Caco-2 (cell line): Measurements from ENCODE around the gene KCNA3. TPM values are rescaled to one million over a fixed set of nuclear protein-coding genes. Genes with fewer than 3 reads are reported as not detected.

Experiments used
- BruUV-seq: library from RNA; stranded (reverse); fragments of 400-500 nt; replicated peaks from 2 replicates; lab custom pipeline; 2021; lab: Mats Ljungman, UMichigan
- CTCF ChIA-PET: fragments of 300-600 bp; sonication (Branson Sonifier 250); formaldehyde crosslinking; loops from one replicate; lab custom pipeline; 2022; ENCODE audit warnings: antibody characterized with exemption; lab: Charles Lee
- POLR2A ChIA-PET: fragments of 300-600 bp; sonication (Branson Sonifier 250); formaldehyde crosslinking; loops from one replicate; lab custom pipeline; 2022; ENCODE audit warnings: antibody characterized with exemption; lab: Charles Lee
- DNase-seq, 2 experiments: peaks; one replicate each; pipeline versions ENCODE4 v3.0.0 to v3.0.0-alpha.2; 2020 to 2022
- H3K27me3 ChIP-seq: replicated peaks from 2 replicates; pipeline ENCODE4 v1.6.0; 2011; ENCODE audit warnings: low read length; ENCODE audit not compliant: control insufficient read depth, insufficient read depth
- H3K36me3 ChIP-seq: 2 replicates; pipeline ENCODE4 v1.5.1; 2011; ENCODE audit warnings: low read length; ENCODE audit not compliant: control insufficient read depth, insufficient read depth
- H3K4me1 ChIP-seq: fragments of 250-450 bp; sonication (Bioruptor Pico); 2 replicates; pipeline ENCODE4 v1.5.1; 2020; ENCODE audit warnings: mild to moderate bottlenecking
- H3K4me3 ChIP-seq: 2 replicates; pipeline ENCODE4 v1.5.1; 2011; ENCODE audit warnings: low read depth, mild to moderate bottlenecking, control low read depth, low read length
- H3K9me3 ChIP-seq: fragments of 250-450 bp; sonication (Bioruptor Pico); 2 replicates; pipeline ENCODE4 v1.5.1; 2020; ENCODE audit warnings: mild to moderate bottlenecking, moderate library complexity
- H3K27ac Mint-ChIP-seq: one replicate; pipeline ENCODE4 v1.8.0; 2022; ENCODE audit warnings: mixed read lengths; ENCODE audit not compliant: unreplicated experiment
- H3K27me3 Mint-ChIP-seq: one replicate; pipeline ENCODE4 v1.8.0; 2022; ENCODE audit warnings: mixed read lengths; ENCODE audit not compliant: insufficient read depth, unreplicated experiment
- H3K36me3 Mint-ChIP-seq: one replicate; pipeline ENCODE4 v1.8.0; 2022; ENCODE audit warnings: mild to moderate bottlenecking, mixed read lengths; ENCODE audit not compliant: insufficient read depth, unreplicated experiment
- H3K4me1 Mint-ChIP-seq: one replicate; pipeline ENCODE4 v1.8.0; 2022; ENCODE audit warnings: low read depth, mixed read lengths; ENCODE audit not compliant: unreplicated experiment
- H3K4me3 Mint-ChIP-seq: one replicate; pipeline ENCODE4 v1.8.0; 2022; ENCODE audit warnings: mild to moderate bottlenecking, moderate library complexity, mixed read lengths; ENCODE audit not compliant: unreplicated experiment
- H3K9me3 Mint-ChIP-seq: one replicate; pipeline ENCODE4 v1.8.0; 2022; ENCODE audit warnings: mixed read lengths; ENCODE audit not compliant: unreplicated experiment
- intact Hi-C: fragments of 100-400 bp; cut with micrococcal nuclease; formaldehyde crosslinking; loops from one replicate; pipeline ENCODE4 v1.10.0; 2022; ENCODE audit not compliant: unreplicated experiment
- total RNA-seq: library from RNA; stranded (reverse); gene quantifications from 2 replicates; pipeline ENCODE4 v1.2.3, GENCODE V29; 2022
- TF ChIP-seq, protein P1 (sequence below), 2 experiments: fragments of 200-600 bp in 1 of 2; IDR thresholded peaks; 1 replicate in 1 of 2; 2 replicates in 1 of 2; pipeline versions ENCODE4 v1.5.1 to v1.8.0; 2011 to 2022; ENCODE audit warnings: antibody characterized with exemption in 1 of 2, control low read depth in 1 of 2, inconsistent platforms in 1 of 2, low read depth in 1 of 2, low read length in 1 of 2, mild to moderate bottlenecking in 1 of 2, moderate library complexity in 1 of 2; ENCODE audit not compliant: insufficient read depth in 1 of 2, severe bottlenecking in 1 of 2, unreplicated experiment in 1 of 2

The KCNA3 gene
- total RNA-seq, 1 experiment from 2014 or later, result not detected

DNA sequence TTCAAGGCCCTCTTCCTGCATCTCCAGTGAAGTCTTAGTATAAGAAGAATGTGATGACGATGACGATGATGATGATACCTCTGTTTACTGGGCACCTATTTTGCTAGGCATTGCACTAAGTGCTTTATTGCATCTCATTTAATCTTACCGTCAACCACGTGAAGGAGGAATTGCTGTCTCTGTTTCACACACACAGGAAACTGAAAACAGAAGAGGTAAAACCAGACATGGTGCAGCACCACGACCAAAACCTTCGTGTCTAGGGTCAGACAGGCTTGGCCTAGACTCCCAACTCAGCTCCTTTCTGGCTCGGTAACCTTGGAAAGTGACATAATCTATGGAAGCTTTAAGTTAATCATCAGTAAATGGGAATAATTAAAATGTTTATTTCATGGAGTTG, 47.9 kb downstream of the KCNA3 start:
- peaks cover 11% of the 10 kb centered on the region for H3K27me3 Mint-ChIP-seq
- CTCF ChIA-PET, result no interaction called here
- no TSS peak for BruUV-seq

More for the DNA sequence above, 47.9 kb downstream of the KCNA3 start:
- no peaks in the 10 kb centered on the region for H3K36me3 ChIP-seq
- Mint-ChIP-seq H3K27ac (no peak overlapping the region), H3K4me1 (no peaks in the 10 kb centered on the region), H3K36me3 (no peaks in the 10 kb centered on the region), H3K9me3 (no peaks in the 10 kb centered on the region), H3K4me3 (no peak overlapping the region)
- H3K4me3 ChIP-seq, result no peak overlapping the region
- H3K4me1 ChIP-seq, result no peaks in the 10 kb centered on the region
- intact Hi-C loops, result no loop called here
- no peaks in the 10 kb centered on the region for H3K27me3 ChIP-seq
- TF ChIP-seq, protein P1, sequence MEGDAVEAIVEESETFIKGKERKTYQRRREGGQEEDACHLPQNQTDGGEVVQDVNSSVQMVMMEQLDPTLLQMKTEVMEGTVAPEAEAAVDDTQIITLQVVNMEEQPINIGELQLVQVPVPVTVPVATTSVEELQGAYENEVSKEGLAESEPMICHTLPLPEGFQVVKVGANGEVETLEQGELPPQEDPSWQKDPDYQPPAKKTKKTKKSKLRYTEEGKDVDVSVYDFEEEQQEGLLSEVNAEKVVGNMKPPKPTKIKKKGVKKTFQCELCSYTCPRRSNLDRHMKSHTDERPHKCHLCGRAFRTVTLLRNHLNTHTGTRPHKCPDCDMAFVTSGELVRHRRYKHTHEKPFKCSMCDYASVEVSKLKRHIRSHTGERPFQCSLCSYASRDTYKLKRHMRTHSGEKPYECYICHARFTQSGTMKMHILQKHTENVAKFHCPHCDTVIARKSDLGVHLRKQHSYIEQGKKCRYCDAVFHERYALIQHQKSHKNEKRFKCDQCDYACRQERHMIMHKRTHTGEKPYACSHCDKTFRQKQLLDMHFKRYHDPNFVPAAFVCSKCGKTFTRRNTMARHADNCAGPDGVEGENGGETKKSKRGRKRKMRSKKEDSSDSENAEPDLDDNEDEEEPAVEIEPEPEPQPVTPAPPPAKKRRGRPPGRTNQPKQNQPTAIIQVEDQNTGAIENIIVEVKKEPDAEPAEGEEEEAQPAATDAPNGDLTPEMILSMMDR (IDR thresholded peaks at IDR 0.05; ENCODE audit: insufficient read depth in 1 of 2, low read depth in 1 of 2, low read length in 1 of 2, severe bottlenecking in 1 of 2, unreplicated experiment in 1 of 2), result no peak
- H3K9me3 ChIP-seq, result no peaks in the 10 kb centered on the region
- DNase-seq, result no peak
- POLR2A ChIA-PET, result no interaction called here

Other genes starting within 250 kb of the KCNA3 start
- gene PROK1, start 223.8 kb downstream of the KCNA3 start, total RNA-seq, result not detected in 2 replicates
- not detected in 2 replicates for gene KCNA10, start 155.8 kb downstream of the KCNA3 start, total RNA-seq
- gene KCNA2, start 68.6 kb downstream of the KCNA3 start, total RNA-seq, result 0.11 TPM in 1 of 2 replicates, not detected in the other
- not detected in 2 replicates for gene CD53, start 198.2 kb upstream of the KCNA3 start, total RNA-seq